HK-2 (cell line): ENCODE results near the gene CD79A.
"Not testable (repeated sequence)": the region's sequence is repeated elsewhere in the genome, so short reads cannot be mapped to it uniquely, and the experiment has no call there.

Experiments used
- DNase-seq: peaks from one replicate; pipeline ENCODE4 v3.0.0-alpha.2; 2018; ENCODE audit not compliant: unreplicated experiment

CD79A gene

DNA sequence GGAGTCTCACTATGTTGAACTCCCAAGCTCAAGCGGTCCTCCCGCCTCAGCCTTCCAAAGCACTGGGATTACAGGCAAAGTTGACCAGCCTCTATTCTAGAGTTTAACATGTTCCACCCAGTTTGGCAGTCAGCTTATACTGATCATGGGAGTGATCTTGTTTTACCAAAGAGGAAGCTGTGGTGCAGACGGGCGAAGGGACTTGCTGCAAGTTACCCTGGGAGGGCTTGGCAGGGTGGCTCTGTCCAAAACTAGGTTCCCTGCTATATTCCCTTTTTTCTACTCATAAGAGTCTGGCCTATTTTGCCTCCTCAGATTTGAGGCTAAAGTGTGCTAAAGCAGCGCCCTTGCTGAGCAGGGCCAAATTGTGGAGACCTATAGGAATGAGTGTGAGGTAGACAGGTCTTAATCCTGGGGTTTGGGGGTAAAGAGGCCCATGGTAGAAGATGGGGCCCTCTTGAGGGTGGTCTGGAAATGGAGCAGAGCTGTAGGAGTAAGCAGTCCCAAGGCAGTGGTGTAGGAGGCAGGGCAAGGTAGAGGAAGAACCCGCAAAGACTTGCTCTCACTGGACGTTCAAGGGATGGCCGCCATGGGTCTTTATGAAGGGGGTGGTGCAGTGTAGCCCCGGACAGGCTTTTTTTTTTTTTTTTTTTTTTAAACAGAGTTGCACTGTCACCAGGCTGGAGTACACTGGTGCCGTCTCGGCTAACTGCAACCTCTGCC is 13.7 kb upstream of the CD79A start:
- no peak for DNase-seq

DNA sequence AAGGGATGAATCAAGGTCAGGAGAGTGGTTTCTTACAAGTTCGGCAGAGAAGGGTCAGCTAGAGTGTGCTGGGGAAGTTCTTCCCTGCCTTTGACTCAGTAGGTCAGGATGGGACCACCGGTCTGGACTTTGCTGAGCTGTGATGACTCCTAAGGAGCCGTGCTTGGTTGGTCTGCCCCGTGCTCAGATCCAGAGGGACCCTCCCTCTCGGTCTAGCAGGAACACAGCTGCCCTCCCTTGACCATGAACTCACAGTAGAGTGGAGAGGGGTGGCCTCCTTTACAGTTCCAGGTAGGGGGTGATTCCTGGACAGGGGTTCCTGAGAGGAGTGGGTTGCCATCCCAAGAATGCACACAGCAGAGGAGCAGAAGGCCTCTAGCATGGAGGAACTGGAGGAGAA is 12.7 kb upstream of the CD79A start:
- DNase-seq: no peak

DNA sequence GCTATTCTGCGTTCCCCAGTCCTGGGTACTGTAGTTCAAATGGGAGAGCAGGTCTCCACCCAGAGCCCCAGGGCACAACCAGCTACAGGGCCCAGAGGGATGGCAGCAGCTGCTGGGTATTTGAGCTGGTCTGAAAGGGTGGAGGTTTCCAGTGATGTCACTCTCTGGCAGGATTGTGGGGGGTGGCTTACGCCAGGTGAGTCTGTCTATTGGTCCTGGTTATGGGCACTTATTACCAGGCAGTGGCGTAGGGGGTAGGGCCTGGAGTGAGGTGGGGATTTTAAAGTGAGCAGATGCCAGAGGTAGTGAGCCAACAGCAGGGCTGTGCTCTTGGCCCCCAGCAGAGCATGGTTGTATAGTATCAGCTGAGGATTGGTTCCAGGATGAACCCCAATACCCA is 10.8 kb upstream of the CD79A start:
- DNase-seq: no peak

DNA sequence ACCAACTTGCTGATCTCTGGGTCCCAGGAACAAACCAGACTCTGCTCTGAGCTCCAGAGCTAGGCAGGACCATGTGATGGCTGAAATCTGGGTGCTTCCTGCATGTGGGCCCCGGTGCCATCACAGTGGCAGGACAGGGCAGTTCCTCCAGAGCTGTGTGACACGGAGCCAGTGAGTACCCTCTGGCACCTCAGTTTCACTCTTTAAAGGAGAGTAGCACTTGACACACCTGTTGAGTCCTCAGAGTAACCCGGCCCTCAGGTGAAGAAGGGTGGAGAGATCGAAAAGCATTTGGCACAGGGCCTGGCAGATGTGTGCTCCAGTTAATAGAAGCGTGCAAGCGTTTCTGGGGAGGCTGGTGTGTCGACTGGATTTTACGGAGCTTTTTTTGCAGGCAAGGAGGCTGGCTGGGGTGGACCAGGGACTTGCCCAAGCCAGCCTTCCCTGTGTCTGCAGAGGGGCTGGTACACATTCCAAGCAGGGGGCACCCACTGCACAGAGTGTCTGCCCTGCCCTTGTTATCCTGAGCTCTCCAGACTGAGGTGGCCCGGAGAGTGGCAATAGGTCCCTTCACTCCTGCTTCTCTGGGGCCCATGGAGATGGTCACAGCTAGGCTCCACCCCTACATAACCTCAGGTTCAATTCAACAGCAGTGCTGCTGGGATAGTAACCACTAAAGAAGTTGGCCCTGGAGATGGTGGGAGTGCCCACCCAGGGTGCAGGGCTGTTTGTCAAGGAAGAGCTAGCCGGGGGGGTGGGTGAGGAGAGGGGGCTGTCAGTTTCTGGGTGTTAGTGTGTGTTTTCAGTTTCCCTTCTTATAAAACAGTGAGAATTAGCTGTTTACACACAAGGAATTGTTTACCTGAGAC is 8.7 kb upstream of the CD79A start:
- DNase-seq: no peak

DNA sequence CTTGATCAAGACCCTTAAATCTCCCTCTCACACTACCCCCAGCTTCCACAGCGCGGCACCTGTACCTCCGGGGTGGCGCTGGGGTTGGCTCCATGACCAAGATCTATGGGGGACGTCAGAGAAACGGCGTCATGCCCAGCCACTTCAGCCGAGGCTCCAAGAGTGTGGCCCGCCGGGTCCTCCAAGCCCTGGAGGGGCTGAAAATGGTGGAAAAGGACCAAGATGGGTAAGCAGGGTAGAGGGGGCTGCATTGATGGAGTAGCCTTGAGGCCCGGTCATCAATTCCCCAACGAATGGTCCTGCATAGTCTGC is 8.1 kb upstream of the CD79A start:
- no peak for DNase-seq

DNA sequence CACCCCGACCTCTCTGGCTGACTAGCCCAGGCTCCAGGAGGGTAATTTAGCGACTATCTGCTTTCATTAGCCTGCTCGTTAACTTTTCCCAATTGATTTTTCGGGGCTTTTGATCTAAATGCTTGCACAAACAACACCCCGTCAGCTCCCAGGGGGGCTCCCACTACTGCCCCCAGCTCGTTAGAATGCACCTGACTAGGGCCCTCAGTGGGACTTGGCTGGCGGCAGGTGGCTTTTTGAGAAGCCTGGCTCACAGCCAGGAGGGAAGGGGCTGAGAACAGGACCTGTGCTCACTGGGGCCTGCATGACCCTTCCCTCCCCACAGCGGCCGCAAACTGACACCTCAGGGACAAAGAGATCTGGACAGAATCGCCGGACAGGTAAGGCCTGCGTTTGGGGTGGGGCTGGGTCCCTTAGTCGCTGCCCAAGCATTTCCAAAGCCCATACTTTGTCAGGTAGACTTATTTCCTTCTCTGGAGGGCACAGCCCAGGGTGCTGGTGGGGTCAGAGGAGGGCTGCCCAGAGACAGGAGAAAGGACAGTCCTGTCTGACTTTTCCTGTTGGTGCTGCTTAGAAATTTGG is 7.6 kb upstream of the CD79A start:
- no peak for DNase-seq

DNA sequence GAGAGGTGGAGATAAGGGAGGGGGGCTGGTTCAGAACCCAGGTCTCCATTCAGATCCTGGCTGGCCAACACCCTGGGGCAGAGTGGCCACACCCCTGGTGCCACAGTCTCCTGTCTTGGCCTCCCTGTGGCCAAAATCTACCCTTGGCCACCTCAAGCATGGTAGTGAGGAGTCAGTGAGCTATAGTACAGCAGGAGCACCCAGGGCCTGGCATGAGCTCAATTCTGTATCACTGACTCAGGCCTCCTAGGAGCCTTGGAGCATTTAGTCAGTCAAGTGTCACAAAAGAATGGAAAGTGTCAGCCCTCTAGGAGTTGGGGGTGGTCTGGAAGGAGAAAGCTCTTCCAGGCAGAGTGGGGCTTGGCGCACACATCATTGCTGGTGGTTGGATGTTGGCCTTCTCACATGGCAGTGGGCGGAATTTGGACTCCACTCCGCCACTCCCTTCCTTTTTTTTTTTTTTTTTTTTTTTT is 6.6 kb upstream of the CD79A start:
- DNase-seq: peak; percentile 45

DNA sequence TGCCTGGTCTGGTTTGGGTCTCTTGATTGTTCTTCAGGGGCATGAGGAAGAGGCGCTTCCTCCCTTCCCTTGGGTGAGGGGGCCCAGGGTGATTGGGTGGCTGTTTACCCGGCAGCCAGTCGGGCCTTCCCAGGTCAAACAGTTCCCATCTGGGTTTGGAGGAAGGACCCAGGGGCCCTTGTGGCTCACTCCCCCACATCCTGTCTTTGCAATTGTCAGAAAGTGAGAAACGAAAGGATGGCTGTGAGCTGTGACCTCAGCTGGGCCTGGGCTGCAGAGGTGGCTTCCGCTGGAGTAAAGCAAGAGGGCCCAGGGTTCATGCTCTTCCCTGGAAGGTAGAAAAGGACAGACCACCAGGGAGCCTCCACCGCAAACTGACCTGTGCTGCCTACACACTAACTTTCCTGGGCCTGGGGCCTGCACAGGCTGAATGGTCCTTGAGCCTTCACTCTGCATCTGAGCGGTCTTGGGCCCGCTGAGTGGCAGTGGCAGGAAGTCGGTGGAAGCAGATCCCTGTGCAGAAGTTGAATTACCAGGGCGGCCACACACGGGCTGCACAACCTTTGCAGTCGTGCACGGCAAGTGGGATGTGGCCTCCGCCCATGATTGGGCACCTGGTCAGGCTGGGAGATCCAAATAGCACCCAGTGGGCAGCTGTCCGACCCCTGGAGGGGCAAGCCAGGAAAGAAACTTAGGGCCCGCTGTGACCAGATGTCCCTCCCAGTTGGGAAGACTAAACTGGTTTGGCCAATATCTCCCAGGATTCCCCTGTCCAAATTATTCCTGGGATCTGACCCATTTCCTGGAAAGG is 5.3 kb upstream of the CD79A start:
- DNase-seq: peak; percentile 43

DNA sequence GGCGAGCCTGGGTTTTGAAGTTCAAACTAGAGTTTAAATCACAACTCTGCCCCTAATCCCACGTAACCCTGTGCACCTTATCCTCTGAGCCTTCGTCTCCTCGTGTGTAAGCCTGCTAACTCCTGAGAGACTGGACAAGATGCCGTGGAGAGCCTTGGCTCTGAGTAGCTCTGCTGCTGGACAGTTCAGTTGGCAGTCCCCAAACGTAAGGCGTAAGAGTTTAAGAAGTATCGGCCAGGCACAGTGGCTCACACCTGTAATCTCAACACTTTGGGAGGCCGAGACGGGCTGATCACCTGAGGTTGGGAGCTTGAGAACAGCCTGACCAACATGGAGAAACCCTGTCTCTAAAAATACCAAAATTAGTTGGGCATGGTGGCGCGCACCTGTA is 4.7 kb upstream of the CD79A start:
- peak; percentile 44 for DNase-seq

DNA sequence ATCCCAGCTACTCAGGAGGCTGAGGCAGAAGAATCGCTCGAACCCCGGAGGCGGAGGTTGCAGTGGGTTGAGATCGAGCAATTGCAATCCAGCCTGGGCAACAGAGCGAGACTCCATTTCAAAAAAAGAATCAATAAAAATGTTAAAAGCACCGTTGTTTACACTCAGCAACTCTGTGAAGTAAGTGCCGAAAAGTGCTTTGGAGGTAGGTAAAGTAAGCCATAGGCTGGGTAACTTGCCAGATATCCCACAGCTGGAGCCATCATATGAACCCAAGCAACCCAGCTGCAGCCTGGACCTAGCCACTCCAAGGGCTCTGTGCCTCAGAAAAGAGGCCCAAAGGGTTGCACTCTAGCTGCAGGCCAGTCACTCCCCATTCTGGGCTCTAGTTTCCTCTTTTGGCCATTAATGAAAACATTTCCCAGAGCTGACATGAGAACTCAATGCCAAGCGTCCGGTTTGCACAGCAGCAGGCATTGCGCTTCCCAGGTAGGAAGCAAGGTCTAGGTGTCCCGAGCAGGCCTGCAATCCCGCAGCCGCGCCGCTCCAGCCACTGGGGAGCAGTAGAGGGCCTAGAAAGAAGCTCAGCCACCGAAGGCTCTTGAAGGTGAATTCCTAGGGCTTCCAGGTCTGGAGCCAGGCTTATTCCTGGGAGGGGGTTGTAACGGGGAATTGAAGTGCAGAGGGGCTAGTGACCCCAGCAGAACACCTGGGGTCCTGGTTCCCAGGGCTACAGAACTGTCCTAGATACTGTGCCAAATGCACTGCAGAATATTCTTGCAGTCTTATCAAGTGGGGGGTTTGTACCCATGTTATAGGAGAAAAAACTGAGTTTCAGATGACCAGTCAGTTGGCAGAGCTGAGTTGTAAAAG is 4.1 kb upstream of the CD79A start:
- DNase-seq: peak; percentile 88

DNA sequence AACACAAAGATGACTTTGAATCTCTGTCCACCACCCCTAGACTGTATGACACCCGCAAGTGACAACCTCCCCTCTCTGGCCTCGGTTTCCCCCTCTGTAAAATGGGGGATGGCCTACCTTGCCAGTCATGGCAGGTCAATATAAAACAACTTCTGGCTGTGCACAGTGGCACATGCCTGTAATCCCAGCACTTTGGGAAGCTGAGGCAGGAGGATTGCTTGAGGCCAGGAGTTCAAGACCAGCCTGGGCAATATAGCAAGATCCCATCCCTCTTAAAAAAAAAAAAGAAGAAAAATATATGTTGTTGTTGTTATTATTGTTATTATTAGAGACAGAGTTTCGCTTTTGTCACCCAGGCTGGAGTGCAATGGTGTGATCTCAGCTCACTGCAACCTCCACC is 1.1 kb upstream of the CD79A start:
- not testable (repeated sequence) for DNase-seq

DNA sequence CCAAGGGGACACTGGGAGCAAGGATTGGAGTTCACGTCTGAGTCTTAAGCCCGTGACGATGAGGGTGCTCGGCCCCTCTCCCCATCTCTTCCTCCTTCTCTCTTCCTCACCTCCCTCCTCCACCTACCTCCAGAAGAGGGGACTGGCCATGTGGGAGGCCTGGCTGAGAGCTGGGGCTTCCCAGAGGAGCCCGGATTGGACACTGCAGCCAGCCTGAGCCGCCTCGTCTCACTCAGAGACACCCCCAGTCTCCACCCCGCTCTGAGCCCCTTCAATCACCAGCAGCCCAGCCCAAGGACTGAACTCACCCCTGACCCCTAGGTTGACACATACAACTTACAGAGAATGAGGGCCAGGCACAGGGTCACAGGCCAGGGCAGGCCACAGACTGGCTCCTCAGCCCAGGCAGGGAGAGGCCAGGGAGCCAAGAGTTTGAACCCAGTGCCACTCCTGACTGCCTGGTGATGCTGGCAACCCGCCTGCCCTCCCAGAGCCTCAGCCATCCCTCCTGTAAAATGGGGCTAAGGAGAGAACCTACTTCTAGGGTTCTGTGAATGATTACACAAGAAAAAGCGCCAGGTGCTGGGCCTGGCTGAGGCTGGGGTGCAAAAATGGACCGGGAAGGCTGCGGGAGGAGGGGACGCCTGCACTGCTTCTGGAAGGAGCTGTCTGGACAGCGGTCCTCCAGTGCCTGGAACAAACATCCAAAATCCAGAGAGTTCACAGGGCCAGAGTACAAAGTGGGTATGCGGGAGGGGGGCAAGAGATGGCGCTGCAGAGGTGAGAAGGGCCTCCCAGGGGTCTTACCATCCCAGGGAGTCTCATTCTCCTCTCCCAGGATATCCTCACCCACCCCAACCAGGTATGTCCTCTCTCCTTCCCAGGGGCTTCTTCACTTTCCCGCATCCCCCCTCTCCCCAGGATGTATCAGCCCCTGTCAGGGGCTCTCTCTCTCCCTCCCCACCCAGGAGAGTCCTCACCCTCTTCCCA is 1.1 kb downstream of the CD79A start:
- no peak for DNase-seq

DNA sequence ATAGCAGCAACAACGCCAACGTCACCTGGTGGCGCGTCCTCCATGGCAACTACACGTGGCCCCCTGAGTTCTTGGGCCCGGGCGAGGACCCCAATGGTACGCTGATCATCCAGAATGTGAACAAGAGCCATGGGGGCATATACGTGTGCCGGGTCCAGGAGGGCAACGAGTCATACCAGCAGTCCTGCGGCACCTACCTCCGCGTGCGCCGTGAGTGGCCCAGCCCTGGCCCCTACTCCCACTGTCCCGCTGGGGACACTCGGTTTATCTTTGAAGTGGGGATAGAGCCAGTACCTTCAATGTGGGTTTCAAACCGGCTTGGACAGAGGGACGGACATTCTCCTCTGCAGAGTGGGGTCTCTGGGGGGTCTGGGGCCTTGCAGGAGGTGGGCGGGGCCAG is 2.0 kb downstream of the CD79A start:
- DNase-seq: no peak

DNA sequence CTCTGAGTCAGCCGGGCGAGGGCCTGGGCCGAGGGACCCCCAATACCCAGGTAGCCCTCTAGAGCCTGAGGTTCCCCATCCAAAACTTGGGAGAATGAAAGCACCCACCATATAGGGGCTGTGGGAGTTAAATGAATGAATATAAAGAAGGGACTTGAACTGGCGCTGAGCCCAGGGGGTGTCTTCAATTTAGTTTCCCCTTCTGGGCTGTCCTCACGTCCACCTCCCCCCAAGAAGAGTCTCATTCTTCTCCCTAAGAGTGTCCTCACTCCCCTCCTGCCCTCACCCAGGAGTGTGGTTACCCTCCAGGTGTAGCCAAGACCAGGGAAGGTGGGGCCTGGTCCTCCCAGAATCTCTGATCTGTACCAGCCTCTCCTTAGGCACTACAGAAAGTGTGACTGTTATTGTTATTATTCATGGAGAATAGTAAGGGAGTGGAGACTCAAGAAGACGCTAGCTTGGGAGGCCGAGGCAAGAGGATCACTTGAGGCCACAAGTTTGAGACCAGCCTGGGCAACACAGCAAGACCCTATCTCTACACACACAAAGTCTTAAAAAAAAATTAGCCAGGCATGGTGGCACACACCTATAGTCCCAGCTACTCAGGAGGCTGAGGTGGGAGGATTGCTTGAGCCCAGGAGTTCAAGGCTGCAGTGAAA is 2.7 kb downstream of the CD79A start:
- no peak for DNase-seq

DNA sequence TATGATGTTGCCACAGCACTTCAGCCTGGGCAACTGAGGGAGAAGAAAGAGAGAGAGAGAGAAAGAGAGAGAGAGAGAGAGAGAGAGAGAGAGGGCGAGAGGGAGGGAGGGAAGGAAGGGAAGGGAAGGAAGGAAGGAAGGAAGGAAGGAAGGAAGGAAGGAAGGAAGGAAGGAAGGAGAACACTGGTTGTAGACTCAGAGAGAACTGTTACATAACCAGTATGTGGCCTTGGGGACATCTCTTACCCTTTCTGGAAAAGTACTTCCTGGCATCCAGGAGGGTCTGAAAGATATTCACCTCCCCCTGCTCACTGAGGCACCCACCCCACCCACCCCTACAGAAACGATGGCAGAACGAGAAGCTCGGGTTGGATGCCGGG is 3.2 kb downstream of the CD79A start:
- DNase-seq: no peak

DNA sequence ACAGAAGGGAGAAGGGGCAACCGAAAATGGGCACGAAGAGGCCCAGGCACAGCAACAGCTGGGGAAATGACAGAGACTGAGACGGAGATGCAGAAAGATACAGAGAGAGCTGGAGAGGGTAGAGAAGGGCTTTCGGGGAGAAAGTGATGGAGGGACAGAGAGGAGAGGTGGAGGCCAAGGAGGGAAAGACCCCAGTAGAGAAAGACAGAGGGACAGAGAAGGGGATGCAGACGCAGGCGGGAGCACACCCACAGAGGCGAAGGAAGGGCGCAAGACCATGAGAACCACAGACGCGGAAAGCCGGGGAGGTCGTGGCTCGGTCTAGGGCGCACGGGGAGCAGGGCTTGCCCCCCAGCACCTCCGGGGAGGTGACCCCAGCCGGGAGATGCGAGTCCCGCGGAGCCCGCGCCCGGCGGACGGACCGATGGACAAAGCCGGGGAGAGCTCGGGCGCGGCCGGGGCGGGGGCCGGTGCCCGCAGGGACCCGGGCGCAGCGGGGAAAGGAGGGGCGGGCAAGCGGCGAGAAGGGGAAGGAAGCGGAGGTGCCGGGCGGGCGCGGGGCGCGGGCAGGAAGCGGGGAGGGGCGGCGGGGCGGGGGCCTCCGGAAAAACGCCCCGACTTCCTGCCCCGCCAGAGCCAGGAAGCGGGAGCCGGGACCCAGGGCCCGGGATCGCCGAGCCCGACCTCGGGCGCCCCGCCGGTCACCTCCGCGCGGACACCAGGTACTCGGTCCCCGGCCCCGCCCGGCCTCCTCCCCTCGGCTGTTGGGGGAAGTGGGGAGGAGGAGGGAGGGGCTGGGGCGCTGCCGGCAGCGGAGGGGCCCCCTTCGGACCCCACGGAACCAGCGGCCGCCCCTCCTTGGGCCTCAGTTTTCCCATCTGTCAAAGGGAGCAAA is 5.7 kb downstream of the CD79A start, which contains the start of gene ARHGEF1:
TSS of gene ARHGEF1 (plus strand) at position 617 of the 895 bp plus-strand sequence. CDS start 4,899 bp downstream, outside the sequence.
- DNase-seq: peak; percentile 50

DNA sequence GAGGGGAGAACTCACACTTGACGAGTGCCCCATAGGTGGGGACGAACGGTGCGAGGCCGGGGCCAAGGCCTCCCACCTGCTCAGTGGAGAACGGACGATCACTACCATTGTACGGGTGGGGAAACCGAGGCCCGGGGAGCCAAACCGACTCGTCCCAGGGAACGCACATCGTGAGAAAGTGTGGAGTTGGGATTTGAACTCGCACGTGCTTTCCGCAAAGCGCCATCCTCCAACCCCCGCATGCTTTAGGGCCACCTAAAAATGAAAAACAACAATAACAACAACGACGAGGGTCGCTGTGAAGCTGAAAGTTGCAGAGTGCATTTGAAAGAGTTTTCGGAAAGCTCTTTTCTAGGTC is 6.4 kb downstream of the CD79A start:
- DNase-seq: no peak
